Measurements from ENCODE around the gene GRHL1. TPM values are rescaled to one million over a fixed set of nuclear protein-coding genes. Genes with fewer than 3 reads are reported as not detected.

Gene GRHL1
- total and polyA plus RNA-seq, 4 donors: 3.6 to 13.7 (median 6.1) TPM

- TF ChIP-seq REST (IDR thresholded peaks at IDR 0.05) (no peak), GABPA (IDR thresholded peaks at IDR 0.05 in 1 of 2, conservative IDR thresholded peaks at IDR 0.05 in 1 of 2) (no peak), YY1 (IDR thresholded peaks at IDR 0.05) (no peak), FOXA1 (IDR thresholded peaks at IDR 0.05) (no peak), RAD21 (IDR thresholded peaks at IDR 0.05) (no peak), TAF1 (conservative IDR thresholded peaks at IDR 0.05) (no peak)
These were observed 29.0 kb downstream of the GRHL1 start (continued) for GRCh38 chr2:9980520-9980919.

- H3K27me3 ChIP-seq (ENCODE audit: control insufficient read depth in 4 of 4, insufficient read depth in 4 of 4, low read length in 3 of 4): no peaks in the 10 kb centered on the region
- peaks cover 0 to 12% (median 3%) of the 10 kb centered on the region in 4 donors for H3K36me3 ChIP-seq (ENCODE audit: control insufficient read depth in 4 of 4, insufficient read depth in 3 of 4, low read depth in 1 of 4, low read length in 3 of 4)
- H3K27ac ChIP-seq (ENCODE audit: low read depth in 1 of 2, low read length in 2 of 2): no peak overlapping the region
- no peaks in the 10 kb centered on the region for H3K9me3 ChIP-seq (ENCODE audit: control insufficient read depth in 4 of 4, low read length in 3 of 4)
- no peak overlapping the region for H3K9ac ChIP-seq (ENCODE audit: low read depth in 1 of 2, low read length in 2 of 2)
- H3K4me3 ChIP-seq (ENCODE audit: low read depth in 1 of 3, low read length in 3 of 3): no peak overlapping the region
- no peak for DNase-seq (ENCODE audit: low spot score)
- no peak for TF ChIP-seq REST (IDR thresholded peaks at IDR 0.05)
- TF ChIP-seq HNF4G (IDR thresholded peaks at IDR 0.05): no peak
- TF ChIP-seq, protein P1, sequence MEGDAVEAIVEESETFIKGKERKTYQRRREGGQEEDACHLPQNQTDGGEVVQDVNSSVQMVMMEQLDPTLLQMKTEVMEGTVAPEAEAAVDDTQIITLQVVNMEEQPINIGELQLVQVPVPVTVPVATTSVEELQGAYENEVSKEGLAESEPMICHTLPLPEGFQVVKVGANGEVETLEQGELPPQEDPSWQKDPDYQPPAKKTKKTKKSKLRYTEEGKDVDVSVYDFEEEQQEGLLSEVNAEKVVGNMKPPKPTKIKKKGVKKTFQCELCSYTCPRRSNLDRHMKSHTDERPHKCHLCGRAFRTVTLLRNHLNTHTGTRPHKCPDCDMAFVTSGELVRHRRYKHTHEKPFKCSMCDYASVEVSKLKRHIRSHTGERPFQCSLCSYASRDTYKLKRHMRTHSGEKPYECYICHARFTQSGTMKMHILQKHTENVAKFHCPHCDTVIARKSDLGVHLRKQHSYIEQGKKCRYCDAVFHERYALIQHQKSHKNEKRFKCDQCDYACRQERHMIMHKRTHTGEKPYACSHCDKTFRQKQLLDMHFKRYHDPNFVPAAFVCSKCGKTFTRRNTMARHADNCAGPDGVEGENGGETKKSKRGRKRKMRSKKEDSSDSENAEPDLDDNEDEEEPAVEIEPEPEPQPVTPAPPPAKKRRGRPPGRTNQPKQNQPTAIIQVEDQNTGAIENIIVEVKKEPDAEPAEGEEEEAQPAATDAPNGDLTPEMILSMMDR (IDR thresholded peaks at IDR 0.05; ENCODE audit: low read depth, low read length, missing input control): no peak
- no peak for TF ChIP-seq ZBTB33 (IDR thresholded peaks at IDR 0.05)
- TF ChIP-seq ATF3 (IDR thresholded peaks at IDR 0.05): no peak
- no peak for TF ChIP-seq TAF1 (conservative IDR thresholded peaks at IDR 0.05)
- no peak for TF ChIP-seq SP1 (IDR thresholded peaks at IDR 0.05)
- H3K4me1 ChIP-seq (ENCODE audit: control insufficient read depth in 4 of 4, insufficient read depth in 4 of 4, low read length in 3 of 4): peaks cover 0 to 8% (median under 1%) of the 10 kb centered on the region in 4 donors
- 93% methylated on average over 3 of the region's 3 CpGs for WGBS
These were observed 30.2 kb downstream of the GRHL1 start for GRCh38 chr2:9981655-9982054.

Data from liver (tissue), 9 donors.